SU-DHL-6 (cell line): Measurements from ENCODE around the gene WDR82.

ENCODE experiments used
- EZH2phosphoT487 ChIP-seq: fragments of 200-600 bp; sonication (generic), shearing (Covaris generic); conservative IDR thresholded peaks from 2 replicates; pipeline ENCODE4 v1.6.1; 2018; ENCODE audit warnings: mild to moderate bottlenecking, antibody characterized with exemption, low read length, moderate library complexity, mixed read lengths
- TF ChIP-seq, protein P1 (sequence below): fragments of 200-600 bp; sonication (generic); IDR thresholded peaks from one replicate; pipeline ENCODE4 v1.5.1; 2017; ENCODE audit warnings: antibody characterized with exemption, mild to moderate bottlenecking, low read length, moderate library complexity; ENCODE audit not compliant: insufficient read depth, poor library complexity, severe bottlenecking

DNA sequence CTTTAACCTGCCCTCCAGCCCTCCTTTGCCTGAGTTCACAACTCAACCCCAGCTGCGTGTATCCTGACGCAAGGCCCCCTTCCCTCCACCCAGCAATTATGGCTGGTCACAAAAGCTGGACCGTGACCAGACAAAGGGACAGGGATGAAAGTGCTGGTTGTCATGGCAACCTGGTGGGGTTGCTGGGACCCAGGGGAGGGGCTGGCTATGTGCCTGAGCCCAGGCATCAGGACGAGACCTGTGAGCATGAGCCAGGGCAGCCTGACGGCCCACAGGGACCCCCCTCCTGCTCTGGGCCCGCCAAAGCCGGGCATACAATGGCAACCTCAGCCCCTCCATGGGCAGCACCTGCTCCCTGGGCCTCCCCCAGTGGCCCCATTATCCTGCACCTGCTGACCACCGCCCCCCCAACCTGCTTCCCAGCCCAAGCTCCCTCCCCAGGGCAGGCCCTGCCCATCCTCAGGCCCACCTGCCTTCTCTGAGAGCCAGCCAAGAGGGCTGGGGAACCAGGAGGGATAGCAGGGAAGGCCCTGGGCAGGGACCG is 33.2 kb upstream of the WDR82 start:
- TF ChIP-seq, protein P1, sequence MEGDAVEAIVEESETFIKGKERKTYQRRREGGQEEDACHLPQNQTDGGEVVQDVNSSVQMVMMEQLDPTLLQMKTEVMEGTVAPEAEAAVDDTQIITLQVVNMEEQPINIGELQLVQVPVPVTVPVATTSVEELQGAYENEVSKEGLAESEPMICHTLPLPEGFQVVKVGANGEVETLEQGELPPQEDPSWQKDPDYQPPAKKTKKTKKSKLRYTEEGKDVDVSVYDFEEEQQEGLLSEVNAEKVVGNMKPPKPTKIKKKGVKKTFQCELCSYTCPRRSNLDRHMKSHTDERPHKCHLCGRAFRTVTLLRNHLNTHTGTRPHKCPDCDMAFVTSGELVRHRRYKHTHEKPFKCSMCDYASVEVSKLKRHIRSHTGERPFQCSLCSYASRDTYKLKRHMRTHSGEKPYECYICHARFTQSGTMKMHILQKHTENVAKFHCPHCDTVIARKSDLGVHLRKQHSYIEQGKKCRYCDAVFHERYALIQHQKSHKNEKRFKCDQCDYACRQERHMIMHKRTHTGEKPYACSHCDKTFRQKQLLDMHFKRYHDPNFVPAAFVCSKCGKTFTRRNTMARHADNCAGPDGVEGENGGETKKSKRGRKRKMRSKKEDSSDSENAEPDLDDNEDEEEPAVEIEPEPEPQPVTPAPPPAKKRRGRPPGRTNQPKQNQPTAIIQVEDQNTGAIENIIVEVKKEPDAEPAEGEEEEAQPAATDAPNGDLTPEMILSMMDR: no peak
- TF ChIP-seq EZH2phosphoT487: no peak
